ENCODE measurements around the gene PRKD2. TPM values are rescaled to one million over a fixed set of nuclear protein-coding genes. Genes with fewer than 3 reads are reported as not detected.

The PRKD2 gene
- total RNA-seq, 1 experiment from 2014 or later, result 30.4 TPM

GRCh38 chr19:46635920-46636761, 80.8 kb downstream of the PRKD2 start, which contains the start of gene GNG8:
GNG8 (minus strand) TSS chr19:46636202; CDS start chr19:46634682, 1,520 bp downstream.
- CTCF ChIA-PET, result interaction anchor here (0.5 to 1.3 kb wide), 5 partner anchors 21 to 149 kb away, joined by 3 to 6 read pairs (median 4); partner anchors contain the start of gene DACT3
- intact Hi-C loops (cut with micrococcal nuclease), result no loop called here

GRCh38 chr19:46634656-46635218, 82.2 kb downstream of the PRKD2 start:
- POLR2A ChIA-PET, result no interaction called here
- intact Hi-C loops (cut with micrococcal nuclease), result no loop called here
- Mint-ChIP-seq H3K36me3 (ENCODE audit: insufficient read depth, unreplicated experiment) (no peaks in the 10 kb centered on the region), H3K4me3 (ENCODE audit: unreplicated experiment) (peak overlapping the region; percentile 48), H3K27ac (ENCODE audit: low read depth, unreplicated experiment) (no peak overlapping the region), H3K9me3 (ENCODE audit: unreplicated experiment) (no peaks in the 10 kb centered on the region), H3K27me3 (ENCODE audit: insufficient read depth, unreplicated experiment) (peaks cover 11% of the 10 kb centered on the region), H3K4me1 (ENCODE audit: insufficient read depth, unreplicated experiment) (peaks cover 14% of the 10 kb centered on the region)
- CTCF ChIA-PET, result interaction anchor here (2.6 to 8.1 kb wide), 2 partner anchors 19 to 27 kb away, joined by 8 to 75 read pairs; no protein-coding TSS in a partner anchor
- TF ChIP-seq, protein P1, sequence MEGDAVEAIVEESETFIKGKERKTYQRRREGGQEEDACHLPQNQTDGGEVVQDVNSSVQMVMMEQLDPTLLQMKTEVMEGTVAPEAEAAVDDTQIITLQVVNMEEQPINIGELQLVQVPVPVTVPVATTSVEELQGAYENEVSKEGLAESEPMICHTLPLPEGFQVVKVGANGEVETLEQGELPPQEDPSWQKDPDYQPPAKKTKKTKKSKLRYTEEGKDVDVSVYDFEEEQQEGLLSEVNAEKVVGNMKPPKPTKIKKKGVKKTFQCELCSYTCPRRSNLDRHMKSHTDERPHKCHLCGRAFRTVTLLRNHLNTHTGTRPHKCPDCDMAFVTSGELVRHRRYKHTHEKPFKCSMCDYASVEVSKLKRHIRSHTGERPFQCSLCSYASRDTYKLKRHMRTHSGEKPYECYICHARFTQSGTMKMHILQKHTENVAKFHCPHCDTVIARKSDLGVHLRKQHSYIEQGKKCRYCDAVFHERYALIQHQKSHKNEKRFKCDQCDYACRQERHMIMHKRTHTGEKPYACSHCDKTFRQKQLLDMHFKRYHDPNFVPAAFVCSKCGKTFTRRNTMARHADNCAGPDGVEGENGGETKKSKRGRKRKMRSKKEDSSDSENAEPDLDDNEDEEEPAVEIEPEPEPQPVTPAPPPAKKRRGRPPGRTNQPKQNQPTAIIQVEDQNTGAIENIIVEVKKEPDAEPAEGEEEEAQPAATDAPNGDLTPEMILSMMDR (IDR thresholded peaks at IDR 0.05; ENCODE audit: unreplicated experiment), result no peak
- no peak for DNase-seq (ENCODE audit: unreplicated experiment)
- BruUV-seq (replicated peaks), result no TSS peak

More at GRCh38 chr19:46635920-46636761, 80.8 kb downstream of the PRKD2 start, which contains the start of gene GNG8:
- no peak for DNase-seq (ENCODE audit: unreplicated experiment)
- Mint-ChIP-seq H3K4me1 (ENCODE audit: insufficient read depth, unreplicated experiment) (peaks cover 14% of the 10 kb centered on the region), H3K9me3 (ENCODE audit: unreplicated experiment) (no peaks in the 10 kb centered on the region), H3K27me3 (ENCODE audit: insufficient read depth, unreplicated experiment) (peaks cover 20% of the 10 kb centered on the region), H3K27ac (ENCODE audit: low read depth, unreplicated experiment) (no peak within 1 kb of the TSS), H3K36me3 (ENCODE audit: insufficient read depth, unreplicated experiment) (no peaks in the 10 kb centered on the region), H3K4me3 (ENCODE audit: unreplicated experiment) (no peak within 1 kb of the TSS)
- POLR2A ChIA-PET, result no interaction called here
- TF ChIP-seq, protein P1 (IDR thresholded peaks at IDR 0.05; ENCODE audit: unreplicated experiment), result no peak
- no TSS peak for BruUV-seq (replicated peaks)

DNA sequence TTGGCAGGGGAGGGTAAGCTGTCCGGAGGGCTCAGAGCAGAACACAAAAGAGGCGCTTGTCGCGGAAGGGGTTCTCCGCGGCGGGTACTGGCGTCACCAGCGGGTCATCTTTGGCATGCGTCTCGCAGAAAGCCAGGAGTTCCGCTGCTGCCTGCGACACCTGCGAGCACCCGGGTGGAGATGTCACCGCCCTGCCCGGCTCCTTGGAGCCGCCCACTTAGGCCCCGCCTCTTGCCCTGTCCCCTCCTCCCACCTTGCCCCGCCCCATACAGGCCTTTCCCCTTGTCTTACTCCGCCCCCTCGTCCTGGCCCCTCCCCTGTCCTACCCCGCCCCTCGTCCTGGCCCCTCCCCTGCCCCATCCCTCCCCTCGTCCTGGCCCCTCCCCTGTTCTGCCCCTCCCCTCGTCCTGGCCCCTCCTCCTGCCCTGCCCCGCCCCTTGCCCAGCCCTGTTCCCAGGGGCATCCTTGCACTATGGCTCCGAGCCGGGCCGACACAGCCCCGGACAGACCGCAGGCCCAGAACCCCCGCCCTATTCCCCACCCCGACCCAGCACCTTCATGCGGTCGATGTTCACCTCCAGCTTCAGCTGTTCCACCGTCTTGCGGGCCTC, 82.8 kb downstream of the PRKD2 start:
- Mint-ChIP-seq H3K27ac (ENCODE audit: low read depth, unreplicated experiment) (no peak overlapping the region), H3K4me3 (ENCODE audit: unreplicated experiment) (peak overlapping the region; percentile 48), H3K9me3 (ENCODE audit: unreplicated experiment) (no peaks in the 10 kb centered on the region), H3K36me3 (ENCODE audit: insufficient read depth, unreplicated experiment) (no peaks in the 10 kb centered on the region), H3K27me3 (ENCODE audit: insufficient read depth, unreplicated experiment) (peaks cover 11% of the 10 kb centered on the region), H3K4me1 (ENCODE audit: insufficient read depth, unreplicated experiment) (peaks cover 14% of the 10 kb centered on the region)
- POLR2A ChIA-PET, result interaction anchor here (3.0 kb wide), 1 partner anchor 34 kb away, joined by 8 read pairs; the partner anchor contains the start of gene CALM3
- intact Hi-C loops (cut with micrococcal nuclease), result no loop called here
- BruUV-seq (replicated peaks), result no TSS peak
- TF ChIP-seq, protein P1 (IDR thresholded peaks at IDR 0.05; ENCODE audit: unreplicated experiment), result no peak
- CTCF ChIA-PET, result interaction anchor here (2.6 to 8.1 kb wide), 2 partner anchors 19 to 28 kb away, joined by 8 to 75 read pairs; no protein-coding TSS in a partner anchor
- peak; percentile 95 for DNase-seq (ENCODE audit: unreplicated experiment)
